ENCODE measurements around the gene BAHD1.

DNA sequence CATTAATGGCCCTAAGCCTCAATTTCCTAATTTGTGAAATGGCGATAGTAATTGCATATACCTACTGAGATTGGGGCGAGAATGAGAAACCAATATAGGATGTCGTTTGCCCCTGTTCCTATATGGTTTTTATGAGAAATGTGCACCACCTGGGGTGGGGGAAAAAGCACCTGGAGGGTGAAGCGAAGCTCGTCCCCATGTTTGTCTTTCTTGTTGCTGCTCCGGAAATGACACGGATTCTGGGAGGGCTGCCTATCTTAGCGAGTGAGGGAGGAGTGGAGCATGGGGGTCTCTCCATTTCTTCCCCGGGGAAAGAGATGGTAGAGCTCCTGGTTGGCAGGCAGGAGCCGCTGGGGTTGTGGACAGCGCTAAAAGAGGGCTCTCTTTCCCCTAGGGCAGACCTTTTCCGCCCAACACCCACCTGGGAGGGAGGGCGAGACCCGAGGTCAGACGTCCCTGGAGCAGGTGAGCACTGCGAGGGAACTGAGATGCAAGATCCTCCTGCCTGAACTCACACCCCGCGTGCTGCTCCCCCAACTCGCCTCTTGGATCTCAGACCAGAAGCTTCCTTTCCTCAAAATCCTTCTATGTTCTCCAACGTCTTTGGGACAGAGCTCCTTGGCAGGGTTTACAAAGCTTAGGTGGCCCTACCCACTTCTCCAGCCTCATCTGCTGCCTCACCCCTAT lies 5.6 kb upstream of the BAHD1 start:
- TF ChIP-seq, protein P1, sequence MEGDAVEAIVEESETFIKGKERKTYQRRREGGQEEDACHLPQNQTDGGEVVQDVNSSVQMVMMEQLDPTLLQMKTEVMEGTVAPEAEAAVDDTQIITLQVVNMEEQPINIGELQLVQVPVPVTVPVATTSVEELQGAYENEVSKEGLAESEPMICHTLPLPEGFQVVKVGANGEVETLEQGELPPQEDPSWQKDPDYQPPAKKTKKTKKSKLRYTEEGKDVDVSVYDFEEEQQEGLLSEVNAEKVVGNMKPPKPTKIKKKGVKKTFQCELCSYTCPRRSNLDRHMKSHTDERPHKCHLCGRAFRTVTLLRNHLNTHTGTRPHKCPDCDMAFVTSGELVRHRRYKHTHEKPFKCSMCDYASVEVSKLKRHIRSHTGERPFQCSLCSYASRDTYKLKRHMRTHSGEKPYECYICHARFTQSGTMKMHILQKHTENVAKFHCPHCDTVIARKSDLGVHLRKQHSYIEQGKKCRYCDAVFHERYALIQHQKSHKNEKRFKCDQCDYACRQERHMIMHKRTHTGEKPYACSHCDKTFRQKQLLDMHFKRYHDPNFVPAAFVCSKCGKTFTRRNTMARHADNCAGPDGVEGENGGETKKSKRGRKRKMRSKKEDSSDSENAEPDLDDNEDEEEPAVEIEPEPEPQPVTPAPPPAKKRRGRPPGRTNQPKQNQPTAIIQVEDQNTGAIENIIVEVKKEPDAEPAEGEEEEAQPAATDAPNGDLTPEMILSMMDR (IDR thresholded peaks at IDR 0.05): no peak
- TF ChIP-seq POLR2A (IDR thresholded peaks at IDR 0.05): no peak
